KBM-7 (cell line): ENCODE measurements around the gene CHRNA4.

Experiments used
- DNase-seq: peaks from one replicate; pipeline ENCODE4 v3.0.0-alpha.2; 2015
- in situ Hi-C: fragments of 300-500 bp; cut with MboI; formaldehyde crosslinking; loops from 2 replicates; pipeline ENCODE4 v1.14.3; 2020; ENCODE audit warnings: low sequenced_read_pairs, low pct_unique_long_range_greater_than_20kb, mixed read lengths

Gene CHRNA4

DNA sequence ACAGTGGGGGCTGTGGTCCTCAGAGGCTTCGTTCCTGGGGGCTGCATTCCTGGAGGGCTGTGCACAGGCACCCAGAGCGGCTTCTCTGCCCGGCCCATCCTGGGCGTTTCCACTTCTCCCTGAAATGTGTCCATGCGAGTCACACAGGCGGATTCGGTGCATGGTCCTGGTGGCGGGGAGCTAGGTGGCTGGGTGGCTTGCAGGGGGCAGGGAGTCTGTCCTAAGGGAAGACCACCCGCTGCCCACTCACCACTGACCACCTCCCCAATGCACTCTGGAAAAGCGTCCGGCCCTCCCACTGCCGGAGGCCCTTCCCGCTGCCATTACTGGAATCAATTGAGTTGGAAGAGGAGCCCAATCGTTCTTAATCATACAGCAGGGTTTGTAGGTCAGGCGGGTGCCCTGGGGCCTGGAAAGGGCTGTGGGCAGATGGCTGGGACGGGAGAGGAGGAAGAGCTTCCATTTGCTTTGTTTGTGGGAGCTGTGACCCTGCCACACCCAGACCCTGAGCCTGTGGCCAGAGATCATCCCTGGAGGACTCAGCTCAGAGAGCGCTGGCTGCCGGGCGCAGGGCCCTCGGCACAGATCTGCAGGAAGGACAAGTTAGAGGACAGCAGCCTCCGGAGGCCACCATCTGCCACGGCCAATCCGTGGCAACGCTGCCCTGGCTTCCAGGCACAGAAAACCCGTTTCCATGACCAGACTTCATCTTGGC lies 6.4 kb downstream of the CHRNA4 start:
- DNase-seq, result no peak
- in situ Hi-C loops, result no loop called here

DNA sequence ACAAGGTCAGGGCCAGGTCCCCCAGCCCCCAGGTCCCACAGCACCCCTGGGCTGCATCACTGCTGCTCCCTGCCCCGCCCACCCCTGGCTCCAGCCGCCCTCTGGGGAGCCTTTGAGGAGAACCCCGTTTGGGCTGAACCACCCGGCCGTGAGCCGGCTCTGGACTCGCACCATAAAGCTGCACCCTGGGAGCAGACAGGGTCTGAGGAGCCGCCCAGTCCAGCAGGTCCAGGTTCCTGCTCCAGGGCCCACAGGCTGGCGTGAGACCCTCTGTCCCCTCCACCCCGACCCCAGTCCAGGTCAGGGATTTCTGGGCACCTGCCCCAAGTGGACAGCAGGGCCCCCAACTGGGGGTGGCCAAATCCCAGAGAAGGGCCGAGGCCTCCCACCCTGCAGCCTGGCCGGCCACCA lies 8.3 kb downstream of the CHRNA4 start:
- in situ Hi-C loops, result no loop called here
- DNase-seq, result no peak

DNA sequence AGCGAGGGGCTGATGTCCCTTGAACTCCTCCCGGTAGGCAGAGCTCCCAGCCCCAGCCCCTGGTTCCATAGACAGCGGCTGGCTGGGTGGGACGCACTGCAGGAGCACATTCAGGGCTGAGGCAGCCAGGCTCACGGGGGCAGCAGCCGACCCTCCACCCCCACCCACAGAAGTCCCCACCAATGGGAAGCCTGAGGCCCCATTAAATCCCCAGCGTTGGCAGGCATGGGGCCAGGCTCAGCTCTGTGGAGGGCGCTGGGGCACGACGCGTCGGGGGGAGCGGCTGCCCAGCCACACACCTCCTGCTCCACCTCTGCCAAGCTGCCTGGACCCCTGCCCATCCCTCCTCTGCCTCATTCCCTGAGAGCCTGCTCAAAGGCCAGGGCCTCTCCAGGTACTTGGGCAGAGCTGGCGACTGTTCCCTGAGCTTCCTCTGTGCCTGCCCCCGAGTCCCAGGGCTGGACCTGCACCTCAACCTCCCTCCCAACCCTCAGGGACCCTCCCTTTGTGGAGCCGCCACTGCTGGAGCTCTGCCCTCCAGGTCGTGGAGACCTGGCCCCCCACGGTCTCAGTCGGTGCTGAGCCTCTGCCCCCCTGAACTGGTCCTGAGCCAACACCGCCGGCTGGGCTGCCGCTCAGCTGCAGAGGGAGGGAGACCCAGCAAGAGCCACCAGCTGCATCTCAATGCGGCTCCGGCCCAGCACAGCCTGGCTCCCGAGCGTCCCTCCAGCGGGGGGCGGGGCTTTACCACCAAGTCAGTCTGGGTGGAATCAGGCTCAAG lies 9.1 kb downstream of the CHRNA4 start:
- in situ Hi-C loops, result no loop called here
- DNase-seq, result no peak

DNA sequence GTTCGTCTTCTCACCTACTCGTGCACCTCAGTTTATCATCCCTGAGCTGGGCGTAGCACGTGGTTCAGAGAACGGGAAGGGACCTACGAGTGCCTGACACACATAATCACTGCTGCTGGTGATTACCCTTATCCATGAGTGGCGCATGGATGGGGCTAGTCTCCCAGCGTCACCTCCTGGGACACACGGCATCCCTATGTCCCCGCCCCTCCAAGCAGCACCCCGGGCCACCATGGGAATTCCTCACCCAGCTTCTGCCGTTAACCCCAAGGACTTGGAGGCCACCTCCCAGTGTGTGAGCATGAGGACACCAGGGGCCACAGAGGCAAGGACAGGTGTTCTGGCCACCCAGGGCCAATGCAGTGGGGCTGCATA lies 9.8 kb downstream of the CHRNA4 start:
- DNase-seq, result no peak

DNA sequence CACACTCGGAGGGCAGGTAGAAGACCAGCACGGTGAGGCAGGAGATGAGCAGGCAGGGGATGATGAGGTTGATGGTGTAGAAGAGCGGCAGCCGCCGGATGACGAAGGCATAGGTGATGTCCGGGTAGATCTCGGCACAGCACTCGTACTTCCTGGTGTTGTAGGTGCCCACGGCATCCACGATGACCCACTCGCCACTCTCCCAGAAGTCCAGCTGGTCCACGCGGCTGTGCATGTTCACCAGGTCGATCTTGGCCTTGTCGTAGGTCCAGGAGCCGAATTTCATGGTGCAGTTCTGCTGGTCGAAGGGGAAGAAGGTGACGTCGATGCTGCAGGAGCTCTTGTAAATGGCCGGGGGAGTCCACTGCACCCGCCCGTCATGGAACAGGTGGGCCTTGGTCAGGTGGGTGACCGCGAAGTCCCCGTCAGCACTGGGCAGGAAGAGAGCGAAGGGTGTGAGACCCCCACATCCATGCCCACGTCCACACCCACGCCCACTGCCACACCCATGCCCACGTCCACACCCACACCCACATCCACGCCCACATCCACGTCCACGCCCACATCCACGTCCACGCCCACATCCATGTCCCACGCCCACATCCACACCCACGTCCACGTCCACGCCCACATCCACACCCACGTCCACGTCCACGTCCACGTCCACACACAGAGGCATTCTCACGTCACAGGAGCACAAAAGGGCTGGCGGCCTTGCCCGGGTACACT lies 10.4 kb downstream of the CHRNA4 start:
- in situ Hi-C loops, result no loop called here
- DNase-seq, result no peak

More for the DNA sequence above, 9.8 kb downstream of the CHRNA4 start:
- in situ Hi-C loops, result no loop called here

DNA sequence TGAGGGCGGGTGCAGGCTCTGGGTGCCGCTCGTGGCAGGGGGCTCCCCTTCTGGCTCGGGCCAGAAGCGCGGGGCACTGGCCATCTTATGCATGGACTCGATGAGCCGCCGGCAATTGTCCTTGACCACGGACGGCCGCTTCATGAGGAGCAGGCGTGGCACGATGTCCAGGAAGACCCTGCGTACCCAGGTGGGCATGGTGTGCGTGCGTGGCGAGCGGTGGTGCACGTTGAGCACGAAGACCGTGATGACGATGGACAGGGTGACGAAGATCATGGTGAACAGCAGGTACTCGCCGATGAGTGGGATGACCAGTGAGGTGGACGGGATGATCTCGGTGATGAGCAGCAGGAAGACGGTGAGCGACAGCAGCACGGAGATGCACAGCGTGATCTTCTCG lies 11.0 kb downstream of the CHRNA4 start:
- in situ Hi-C loops, result no loop called here
- no peak for DNase-seq

DNA sequence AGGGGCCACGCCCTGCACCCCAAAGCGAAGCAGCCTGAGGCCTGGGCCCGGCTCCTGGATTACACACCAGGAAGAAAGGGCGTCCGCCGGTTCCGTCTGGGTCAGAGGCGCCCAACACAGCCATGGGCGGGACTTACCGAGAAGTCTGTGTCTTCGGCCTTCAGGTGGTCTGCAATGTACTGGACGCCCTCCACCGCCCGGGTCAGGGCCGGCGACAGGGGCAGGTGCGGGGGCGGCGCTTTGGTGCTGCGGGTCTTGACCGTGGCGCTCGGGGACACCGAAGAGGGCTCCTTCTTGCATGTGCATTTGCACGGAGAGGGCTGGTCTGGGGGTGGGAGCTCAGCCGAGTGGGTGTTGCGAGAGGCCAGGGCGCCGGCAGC lies 11.6 kb downstream of the CHRNA4 start:
- in situ Hi-C loops, result no loop called here

DNA sequence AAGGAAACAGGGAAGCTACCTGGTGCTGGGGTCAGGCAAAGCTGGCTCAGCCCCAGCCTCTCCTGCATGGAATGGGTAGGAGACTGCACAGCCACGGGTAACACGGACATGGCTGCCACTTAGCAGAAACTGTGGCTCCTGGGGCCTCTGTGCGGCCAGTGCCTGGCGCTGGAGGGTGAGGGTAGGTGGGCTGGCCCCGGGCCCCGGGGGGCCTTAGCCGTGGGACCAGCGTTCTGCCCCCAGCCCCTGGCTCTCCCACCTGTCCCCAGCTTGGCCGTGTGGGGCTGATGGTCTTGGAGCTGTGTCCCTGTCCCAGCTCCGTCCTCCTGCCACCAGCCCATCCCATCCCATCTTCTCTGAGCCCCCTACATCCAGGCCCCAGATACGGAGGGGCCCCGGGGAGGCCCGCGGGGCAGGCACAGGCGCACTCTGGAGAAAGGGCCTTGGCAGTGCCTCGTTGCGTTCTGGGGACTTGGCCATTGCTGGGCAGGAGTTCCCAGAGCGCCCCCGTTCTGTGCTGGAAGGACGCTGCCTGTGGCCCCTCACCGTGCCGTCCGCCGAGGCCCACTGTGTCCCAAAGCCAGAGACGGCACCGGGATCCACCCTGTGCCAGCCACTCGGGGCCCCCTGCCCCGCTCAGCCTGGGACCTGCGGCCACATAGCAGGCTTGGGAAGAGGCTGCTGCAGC lies 12.2 kb downstream of the CHRNA4 start:
- in situ Hi-C loops, result no loop called here
- DNase-seq, result no peak

More for the DNA sequence above, 11.6 kb downstream of the CHRNA4 start:
- no peak for DNase-seq

DNA sequence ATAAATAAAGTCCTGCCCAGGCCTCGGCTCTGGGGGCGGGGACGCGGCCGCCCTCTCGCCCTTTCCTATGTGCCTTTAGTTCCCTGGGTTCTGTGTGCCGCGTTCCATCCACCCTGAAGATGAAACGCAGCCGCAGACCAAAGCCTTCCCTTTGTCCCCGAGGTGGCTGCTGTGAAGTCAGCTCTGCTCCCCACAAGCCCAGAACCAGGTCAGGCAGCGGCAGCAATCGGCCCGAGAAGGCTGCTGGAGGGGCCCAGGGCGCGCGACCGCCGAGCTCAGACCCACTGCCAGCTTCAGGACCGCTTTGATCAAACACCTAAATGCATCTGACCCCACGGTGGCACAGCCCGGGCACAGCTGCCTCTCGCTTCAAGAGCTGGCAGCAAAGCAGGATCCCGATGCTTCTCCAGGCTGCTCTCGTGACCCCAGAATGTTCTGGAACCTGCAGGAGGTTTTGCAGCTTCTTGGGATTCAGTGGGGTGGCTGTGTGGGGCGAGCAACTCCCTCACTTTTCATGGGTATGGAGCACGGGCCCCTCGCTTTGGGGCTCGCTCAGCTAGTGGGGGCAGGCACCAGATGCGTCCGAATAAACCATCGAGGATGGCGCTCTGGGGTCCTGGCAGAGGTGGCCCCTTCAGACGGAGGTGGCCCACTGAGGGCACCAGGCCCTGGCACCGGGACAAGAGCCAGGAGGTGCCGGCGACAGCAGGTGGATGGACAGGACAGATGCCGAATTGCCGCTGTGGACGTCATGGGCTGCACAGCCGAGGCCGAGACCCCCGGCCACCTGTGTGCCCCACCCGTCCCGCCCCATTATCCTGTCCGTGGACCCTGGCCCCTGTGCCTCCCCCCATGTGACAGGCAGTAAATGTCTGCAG lies 13.0 kb downstream of the CHRNA4 start:
- in situ Hi-C loops, result no loop called here
- DNase-seq, result no peak

DNA sequence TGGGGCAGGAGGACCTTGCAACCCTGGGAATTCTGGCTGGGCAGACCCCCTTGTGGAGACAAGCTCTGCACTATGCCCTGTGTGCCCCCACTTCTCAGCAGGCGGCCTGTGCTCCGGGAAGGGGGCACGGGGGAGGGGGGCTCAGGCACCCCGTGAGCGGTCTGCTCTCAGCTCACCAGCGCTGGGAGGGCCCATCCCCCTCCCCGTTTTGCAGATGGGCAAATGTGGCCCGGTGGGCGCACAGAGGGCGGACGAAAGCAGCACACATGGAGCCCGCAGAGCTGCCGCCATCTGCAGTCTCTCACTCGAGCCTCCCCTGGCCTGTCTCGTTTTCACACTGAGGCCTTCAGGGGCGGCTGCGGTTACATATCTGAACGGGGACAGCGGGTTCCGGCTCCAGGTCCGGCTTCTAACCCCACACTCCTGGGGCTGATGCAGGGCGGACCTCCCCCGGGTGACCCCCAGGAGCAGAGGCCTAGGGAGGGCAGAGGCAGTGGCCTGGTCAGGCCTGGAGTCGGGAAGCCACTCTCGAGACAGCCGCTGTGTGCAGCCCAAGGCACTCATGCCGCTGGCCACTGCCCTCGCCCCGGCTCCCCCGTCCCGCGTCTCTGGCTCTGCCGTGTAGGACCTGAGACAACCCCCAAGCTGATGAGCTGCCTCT lies 13.9 kb downstream of the CHRNA4 start:
- in situ Hi-C loops, result no loop called here
- DNase-seq, result no peak

DNA sequence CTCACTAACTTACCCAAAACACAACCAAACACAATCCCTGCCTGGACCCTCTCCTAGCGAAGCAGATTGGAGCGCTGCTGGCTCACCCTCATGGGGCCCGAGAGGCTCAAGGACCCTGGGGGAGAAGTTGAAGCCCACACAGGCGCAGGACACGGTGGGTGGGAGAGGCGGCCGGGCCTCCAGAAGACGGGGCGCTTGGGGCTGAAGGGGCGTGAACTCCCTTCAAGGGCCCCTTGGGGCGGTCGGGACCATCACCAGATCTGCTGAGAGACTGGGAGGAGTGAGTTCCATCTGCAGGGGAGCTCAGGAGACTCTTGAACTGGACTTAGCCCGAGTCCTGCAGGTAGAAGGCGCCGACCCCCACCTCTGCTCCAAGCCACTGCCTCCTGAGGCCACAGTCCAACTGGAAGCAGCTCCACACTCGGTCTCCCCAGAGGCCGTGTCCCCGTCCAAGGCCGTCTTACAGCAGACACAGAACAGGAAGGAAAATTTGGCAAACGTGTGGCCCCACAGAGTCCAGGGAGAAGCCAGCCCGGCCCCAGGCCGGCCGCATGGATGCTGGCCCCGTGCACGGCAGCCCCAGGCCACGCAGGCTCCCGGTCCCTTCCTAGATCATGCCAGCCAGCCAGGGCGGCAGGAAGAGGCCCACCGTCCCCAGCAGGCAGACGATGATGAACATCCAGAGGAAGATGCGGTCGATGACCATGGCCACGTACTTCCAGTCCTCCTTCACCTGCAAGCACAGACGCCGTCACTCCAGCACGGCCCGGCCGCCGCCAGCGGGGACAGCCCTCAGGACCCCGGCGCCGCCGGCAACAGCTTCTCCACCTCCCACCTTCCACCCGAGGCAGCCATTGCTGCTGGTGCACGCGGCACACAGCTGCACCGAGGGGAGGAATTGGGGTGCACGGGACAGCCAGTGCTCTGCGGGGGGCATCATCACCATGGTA lies 14.7 kb downstream of the CHRNA4 start:
- in situ Hi-C loops, result no loop called here
- no peak for DNase-seq

DNA sequence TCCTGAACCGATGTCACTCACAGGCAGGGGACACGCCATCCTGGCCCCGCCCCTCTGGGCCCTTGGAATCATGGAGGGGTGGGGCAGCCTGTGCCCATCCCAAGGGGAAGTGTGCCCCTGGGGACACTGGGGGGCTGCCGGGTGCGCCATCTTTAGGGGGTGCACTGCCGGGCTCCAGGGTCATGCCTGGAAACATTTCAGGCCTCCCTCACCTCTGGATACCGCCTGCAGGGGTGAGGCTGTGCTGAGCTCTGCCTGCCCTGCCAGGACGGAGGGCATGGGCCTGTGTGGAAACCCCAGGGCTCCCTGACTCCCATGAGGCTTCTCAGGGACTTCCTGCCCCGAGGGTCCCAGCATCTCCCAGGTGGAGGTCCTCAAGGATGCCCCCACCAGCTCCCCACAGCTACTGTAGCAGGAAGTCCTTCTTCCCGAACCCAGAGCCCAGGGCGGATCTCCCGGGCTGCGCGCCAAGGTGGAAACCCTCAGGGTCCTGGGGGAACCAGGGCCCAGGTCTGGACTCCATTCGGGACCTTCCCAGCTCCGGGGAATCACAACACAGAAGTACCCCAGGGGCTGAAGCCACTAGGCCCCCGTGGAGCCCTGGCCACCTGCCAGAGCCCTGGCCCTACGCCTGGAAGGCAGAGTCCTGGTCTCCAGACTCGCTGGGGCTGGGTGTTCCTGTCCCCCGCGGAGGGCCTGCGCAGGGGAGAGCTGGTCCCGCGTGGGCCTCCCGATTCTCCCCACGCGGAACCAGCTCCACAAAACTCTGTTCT lies 15.6 kb downstream of the CHRNA4 start:
- in situ Hi-C loops, result no loop called here
- no peak for DNase-seq

DNA sequence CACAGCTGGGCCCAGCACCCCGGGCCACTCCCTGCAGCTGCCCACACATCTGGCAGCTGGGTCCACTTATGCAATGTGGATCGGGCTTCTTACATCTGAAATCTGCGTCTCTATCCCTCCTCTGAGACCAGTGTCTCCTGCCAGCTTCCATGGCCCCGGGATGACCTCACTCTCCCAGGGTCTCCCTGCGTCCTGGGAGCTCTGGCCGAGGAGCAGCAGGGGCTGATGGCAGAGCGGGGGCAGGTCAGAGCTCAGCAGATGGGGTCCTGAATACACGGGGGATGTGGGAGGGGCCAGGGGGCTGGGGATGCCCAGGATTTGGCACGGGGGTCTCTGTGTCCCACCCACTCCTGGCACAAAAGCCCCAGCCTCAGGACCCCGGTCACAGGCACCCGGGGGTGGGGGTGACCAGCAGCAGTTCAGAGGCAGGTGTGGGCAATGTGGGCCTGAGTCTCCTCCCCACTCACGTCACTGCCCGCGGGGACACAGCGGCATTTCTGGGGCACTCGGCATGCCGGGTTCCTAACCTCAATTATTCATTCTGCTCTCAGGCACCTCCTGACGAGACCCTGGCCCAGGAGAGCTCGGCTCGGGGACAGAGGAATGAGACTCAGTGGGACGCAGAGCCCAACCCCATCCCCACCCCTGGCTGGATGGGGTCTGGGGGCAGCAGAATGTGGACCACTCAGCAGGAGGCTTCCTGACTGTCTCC lies 16.4 kb downstream of the CHRNA4 start:
- no peak for DNase-seq
- in situ Hi-C loops, result no loop called here

DNA sequence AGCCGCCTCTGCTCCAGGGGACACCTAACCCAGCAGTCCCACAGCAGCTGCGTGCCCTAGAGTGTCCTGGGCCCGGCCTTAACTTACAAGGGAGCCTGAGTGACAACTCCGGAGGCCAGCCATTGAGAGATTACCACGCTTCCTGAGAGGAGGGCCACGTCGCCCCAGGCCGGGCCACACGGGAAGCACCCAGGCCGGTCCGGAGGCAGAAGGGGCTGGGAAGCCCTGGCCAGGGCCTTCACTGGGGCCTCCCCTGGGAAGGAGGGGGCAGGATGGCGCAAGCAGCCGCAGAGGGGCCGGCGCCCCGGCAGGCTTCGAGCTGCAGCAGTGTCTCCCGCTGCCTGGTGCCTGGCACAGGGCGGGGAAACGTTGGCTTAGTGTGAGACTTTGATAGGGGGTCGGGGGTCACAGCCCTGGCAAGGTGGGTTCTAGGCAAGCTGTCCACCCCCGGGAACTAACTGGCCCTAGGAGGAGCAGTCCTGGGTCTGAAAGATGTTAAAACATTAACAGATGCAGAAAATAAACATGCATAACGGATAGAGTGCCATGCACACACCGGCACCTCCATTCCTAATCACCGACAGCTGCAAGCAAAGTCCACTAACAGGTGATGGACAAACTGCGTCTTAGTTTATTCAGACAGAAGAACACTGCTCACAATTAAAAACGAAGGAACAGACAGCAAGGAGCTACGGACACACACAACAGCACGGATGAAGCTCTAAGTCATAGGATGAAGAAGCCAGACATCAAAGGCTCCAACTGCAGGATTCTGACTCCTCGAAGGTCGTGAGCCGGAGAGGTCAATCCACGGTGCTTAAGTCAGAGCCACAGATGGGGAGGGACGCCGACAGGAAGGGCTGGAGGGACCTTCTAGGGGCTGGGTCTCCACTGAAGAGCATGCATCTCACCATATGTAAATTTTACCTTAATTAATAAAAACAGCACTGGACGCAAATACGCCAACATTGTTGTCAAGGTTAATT lies 17.4 kb downstream of the CHRNA4 start:
- in situ Hi-C loops, result no loop called here
- no peak for DNase-seq
